PFSK-1 (cell line): Measurements from ENCODE around the gene NAGS.

Experiments
- FOXP2 ChIP-seq: optimal IDR thresholded peaks from 2 replicates; pipeline ENCODE3; 2011; ENCODE audit warnings: borderline replicate concordance, control low read depth, inconsistent platforms; ENCODE audit not compliant: insufficient read depth; ENCODE audit errors: extremely low read length, extremely low read depth
- POLR2AphosphoS5 ChIP-seq: IDR thresholded peaks from 2 replicates; pipeline ENCODE4 v1.6.1; 2012; ENCODE audit warnings: low read depth, mild to moderate bottlenecking, control low read depth, low read length, moderate library complexity
- SIN3A ChIP-seq: IDR thresholded peaks from 2 replicates; pipeline ENCODE4 v1.6.1; 2012; ENCODE audit warnings: mild to moderate bottlenecking, low read length, moderate library complexity, borderline replicate concordance; ENCODE audit not compliant: insufficient read depth
- TAF1 ChIP-seq: IDR thresholded peaks from 2 replicates; pipeline ENCODE4 v1.6.1; 2012; ENCODE audit warnings: low read length, control low read depth, borderline replicate concordance; ENCODE audit not compliant: insufficient read depth
- TF ChIP-seq, protein P1 (sequence below), 2 experiments: IDR thresholded peaks; 2 replicates each; pipeline versions ENCODE4 v1.6.1 to v1.8.0; 2011 to 2012; ENCODE audit warnings: low read depth in 2 of 2, low read length in 2 of 2, control low read depth in 1 of 2, inconsistent platforms in 1 of 2, mild to moderate bottlenecking in 1 of 2, moderate library complexity in 1 of 2; ENCODE audit not compliant: insufficient read depth in 1 of 2

Gene NAGS

GRCh38 chr17:44049294-44050060, 45.1 kb downstream of the NAGS start:
- TF ChIP-seq POLR2AphosphoS5 (no peak), TAF1 (no peak), FOXP2 (no peak), SIN3A (no peak)
- TF ChIP-seq, protein P1, sequence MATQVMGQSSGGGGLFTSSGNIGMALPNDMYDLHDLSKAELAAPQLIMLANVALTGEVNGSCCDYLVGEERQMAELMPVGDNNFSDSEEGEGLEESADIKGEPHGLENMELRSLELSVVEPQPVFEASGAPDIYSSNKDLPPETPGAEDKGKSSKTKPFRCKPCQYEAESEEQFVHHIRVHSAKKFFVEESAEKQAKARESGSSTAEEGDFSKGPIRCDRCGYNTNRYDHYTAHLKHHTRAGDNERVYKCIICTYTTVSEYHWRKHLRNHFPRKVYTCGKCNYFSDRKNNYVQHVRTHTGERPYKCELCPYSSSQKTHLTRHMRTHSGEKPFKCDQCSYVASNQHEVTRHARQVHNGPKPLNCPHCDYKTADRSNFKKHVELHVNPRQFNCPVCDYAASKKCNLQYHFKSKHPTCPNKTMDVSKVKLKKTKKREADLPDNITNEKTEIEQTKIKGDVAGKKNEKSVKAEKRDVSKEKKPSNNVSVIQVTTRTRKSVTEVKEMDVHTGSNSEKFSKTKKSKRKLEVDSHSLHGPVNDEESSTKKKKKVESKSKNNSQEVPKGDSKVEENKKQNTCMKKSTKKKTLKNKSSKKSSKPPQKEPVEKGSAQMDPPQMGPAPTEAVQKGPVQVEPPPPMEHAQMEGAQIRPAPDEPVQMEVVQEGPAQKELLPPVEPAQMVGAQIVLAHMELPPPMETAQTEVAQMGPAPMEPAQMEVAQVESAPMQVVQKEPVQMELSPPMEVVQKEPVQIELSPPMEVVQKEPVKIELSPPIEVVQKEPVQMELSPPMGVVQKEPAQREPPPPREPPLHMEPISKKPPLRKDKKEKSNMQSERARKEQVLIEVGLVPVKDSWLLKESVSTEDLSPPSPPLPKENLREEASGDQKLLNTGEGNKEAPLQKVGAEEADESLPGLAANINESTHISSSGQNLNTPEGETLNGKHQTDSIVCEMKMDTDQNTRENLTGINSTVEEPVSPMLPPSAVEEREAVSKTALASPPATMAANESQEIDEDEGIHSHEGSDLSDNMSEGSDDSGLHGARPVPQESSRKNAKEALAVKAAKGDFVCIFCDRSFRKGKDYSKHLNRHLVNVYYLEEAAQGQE (IDR thresholded peaks at IDR 0.05; ENCODE audit: insufficient read depth in 1 of 2, low read depth in 2 of 2, low read length in 2 of 2), result no peak

GRCh38 chr17:44053125-44053872, 48.9 kb downstream of the NAGS start:
- TF ChIP-seq, protein P1 (IDR thresholded peaks at IDR 0.05; ENCODE audit: insufficient read depth in 1 of 2, low read depth in 2 of 2, low read length in 2 of 2), result no peak
- no peak for TF ChIP-seq FOXP2
